ENCODE results near the gene VTI1A. TPM values are rescaled to one million over a fixed set of nuclear protein-coding genes. Genes with fewer than 3 reads are reported as not detected.

Gene VTI1A
- total and polyA plus RNA-seq, 2 of the 8 experiments (the other 6 are each of a cell fraction or from before 2014, with no cell fraction given): 6.0 to 20.0 TPM

- Histone ChIP-seq H3K36me3 (ENCODE audit: control insufficient read depth in 2 of 4, insufficient read depth in 4 of 4, low read length in 3 of 4) (no peaks in the 10 kb centered on the region), H3K4me3 (ENCODE audit: extremely low read depth in 1 of 4, insufficient read depth in 2 of 4, low read depth in 3 of 4, low read length in 4 of 4) (no peak overlapping the region), H2AFZ (ENCODE audit: low read length) (no peak overlapping the region), H2BK15ac (ENCODE audit: low read length) (0 out of 2 replicates have a peak overlapping the region, but pooled peaks have one; percentile 35), H3K14ac (ENCODE audit: insufficient read length) (no peak overlapping the region), H3K9ac (replicated peaks in 1 of 4; ENCODE audit: extremely low read depth in 1 of 4, low read depth in 3 of 4, low read length in 3 of 4) (no peak overlapping the region), H3K4ac (replicated peaks; ENCODE audit: insufficient read length, low read depth, low read length) (no peak overlapping the region), H2AK5ac (ENCODE audit: low read depth, low read length) (0 out of 2 replicates have a peak overlapping the region, but pooled peaks have one; percentile 14), H4K8ac (ENCODE audit: extremely low read depth, insufficient read depth, low read length) (no peak overlapping the region), H3K23ac (ENCODE audit: insufficient read length) (no peak overlapping the region), H2BK20ac (ENCODE audit: low read length) (no peak overlapping the region), H3K79me2 (ENCODE audit: control insufficient read depth in 1 of 2, insufficient read depth in 2 of 2, low read length in 2 of 2) (no peaks in the 10 kb centered on the region), H2BK120ac (replicated peaks; ENCODE audit: low read depth, low read length) (no peak overlapping the region), H3K4me1 (replicated peaks in 1 of 4; ENCODE audit: control insufficient read depth in 3 of 4, insufficient read depth in 4 of 4, low read length in 3 of 4) (peaks cover 2 to 9% (median 8%) of the 10 kb centered on the region in 4 experiments), H3K27me3 (replicated peaks in 1 of 4; ENCODE audit: control insufficient read depth in 3 of 4, extremely low read depth in 1 of 4, insufficient read depth in 3 of 4, low read length in 3 of 4) (no peaks in the 10 kb centered on the region), H2BK12ac (ENCODE audit: low read depth, low read length) (no peak overlapping the region; the same call in 1 of the 2 replicates), H4K5ac (ENCODE audit: insufficient read length, low read depth, low read length) (no peak overlapping the region), H3K9me3 (ENCODE audit: insufficient read depth in 2 of 2, low read depth in 1 of 2, low read length in 1 of 2) (no peaks in the 10 kb centered on the region), H4K91ac (replicated peaks; ENCODE audit: insufficient read length, low read length) (no peak overlapping the region), H3K4me2 (ENCODE audit: insufficient read depth in 1 of 2, low read depth in 2 of 2, low read length in 2 of 2) (no peak overlapping the region), H3K56ac (replicated peaks; ENCODE audit: insufficient read length, low read depth, low read length) (no peak overlapping the region), H2BK5ac (ENCODE audit: low read depth, low read length) (no peak overlapping the region), H4K20me1 (replicated peaks in 1 of 2; ENCODE audit: control insufficient read depth in 1 of 2, insufficient read depth in 2 of 2, low read length in 2 of 2) (no peaks in the 10 kb centered on the region), H3K18ac (ENCODE audit: extremely low read depth, low read length) (no peak overlapping the region), H3K79me1 (ENCODE audit: low read depth, low read length) (no peaks in the 10 kb centered on the region), H3K23me2 (ENCODE audit: low read depth, low read length) (no peaks in the 10 kb centered on the region), H3K27ac (ENCODE audit: low read depth, low read length) (no peak overlapping the region)
- no peak for FAIRE-seq
- TF ChIP-seq ATF3 (IDR thresholded peaks at IDR 0.05; ENCODE audit: insufficient read depth, low read depth, low read length) (no peak), POLR2A (IDR thresholded peaks at IDR 0.05; ENCODE audit: control extremely low read depth in 1 of 2, low read depth in 2 of 2, low read length in 2 of 2) (no peak), TAF7 (optimal IDR thresholded peaks at IDR 0.05; ENCODE audit: borderline replicate concordance, low read depth, low read length) (no peak), KDM4A (IDR thresholded peaks at IDR 0.05; ENCODE audit: low read depth, low read length, severe bottlenecking) (no peak), SAP30 (IDR thresholded peaks at IDR 0.05; ENCODE audit: insufficient read depth, insufficient replicate concordance, low read length) (no peak), HDAC2 (IDR thresholded peaks at IDR 0.05; ENCODE audit: borderline replicate concordance in 1 of 2, low read depth in 2 of 2, low read length in 2 of 2) (no peak), SIX5 (IDR thresholded peaks at IDR 0.05; ENCODE audit: low read depth, low read length) (no peak)
- CTCF ChIA-PET (ENCODE audit: partially characterized antibody): interaction anchor here (0.5 kb wide), 1 partner anchor 10 kb away, joined by 3 read pairs; no protein-coding TSS in a partner anchor
- 88% methylated on average over 7 of the region's 7 CpGs; no CpG with 5 or more reads in 1 of the 2 experiments for WGBS, 2 experiments (ENCODE audit: extremely low coverage in 1 of 2, insufficient coverage in 1 of 2, insufficient read length in 1 of 2, insufficient replicate concordance in 2 of 2, low coverage in 1 of 2, low lambda C conversion rate in 2 of 2, missing lambda C conversion rate in 1 of 2)
- POLR2A ChIA-PET (ENCODE audit: partially characterized antibody): no interaction called here
- no peak for DNase-seq (ENCODE audit: low read depth in 1 of 2, low spot score in 2 of 2)
Measured at GRCh38 chr10:112819231-112819630, 372.2 kb downstream of the VTI1A start.
